Fibroblast of upper back skin (primary cell): ENCODE data around the gene SERPIND1.
A peak's percentile ranks its signal among the peaks of the same experiment; 100 is the strongest.

ENCODE experiments used
- DNase-seq: peaks from one replicate; pipeline ENCODE4 v3.0.0-alpha.2; 2013

The SERPIND1 gene

DNA sequence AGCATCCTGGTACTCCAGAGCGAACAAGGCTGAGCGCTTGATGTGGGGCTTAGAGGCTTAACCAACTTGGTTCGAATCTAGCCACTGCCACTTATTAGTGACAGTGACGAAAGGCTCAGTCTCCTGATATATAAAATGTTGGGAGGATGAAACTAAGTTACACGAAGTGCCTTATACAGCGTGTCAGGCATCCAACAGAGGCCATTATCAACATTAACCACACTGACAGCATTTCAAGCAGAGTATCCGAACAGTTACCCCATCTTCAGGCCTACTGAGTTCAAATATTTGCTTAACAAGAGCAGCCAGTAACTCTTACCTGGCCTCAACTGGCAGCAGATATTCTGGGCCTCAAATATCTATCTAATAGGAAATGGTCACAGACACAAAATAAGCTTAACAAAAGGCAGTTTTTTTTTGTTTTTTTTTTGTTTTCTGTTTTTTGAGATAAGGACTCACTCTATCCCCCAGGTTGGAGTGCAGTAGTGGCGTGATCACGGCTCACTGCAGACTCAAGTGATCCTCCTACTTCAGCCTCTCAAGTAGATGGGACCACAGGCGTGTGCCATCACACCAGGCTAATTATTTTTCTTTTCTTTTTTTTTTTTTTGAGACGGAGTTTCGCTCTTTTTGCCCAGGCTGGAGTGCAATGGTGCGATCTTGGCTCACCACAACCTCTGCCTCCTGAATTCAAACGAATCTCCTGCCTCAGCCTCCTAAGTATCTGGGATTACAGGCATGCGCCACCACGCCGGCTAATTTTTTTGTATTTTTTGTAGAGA is 2.9 kb downstream of the SERPIND1 start:
- no peak for DNase-seq

DNA sequence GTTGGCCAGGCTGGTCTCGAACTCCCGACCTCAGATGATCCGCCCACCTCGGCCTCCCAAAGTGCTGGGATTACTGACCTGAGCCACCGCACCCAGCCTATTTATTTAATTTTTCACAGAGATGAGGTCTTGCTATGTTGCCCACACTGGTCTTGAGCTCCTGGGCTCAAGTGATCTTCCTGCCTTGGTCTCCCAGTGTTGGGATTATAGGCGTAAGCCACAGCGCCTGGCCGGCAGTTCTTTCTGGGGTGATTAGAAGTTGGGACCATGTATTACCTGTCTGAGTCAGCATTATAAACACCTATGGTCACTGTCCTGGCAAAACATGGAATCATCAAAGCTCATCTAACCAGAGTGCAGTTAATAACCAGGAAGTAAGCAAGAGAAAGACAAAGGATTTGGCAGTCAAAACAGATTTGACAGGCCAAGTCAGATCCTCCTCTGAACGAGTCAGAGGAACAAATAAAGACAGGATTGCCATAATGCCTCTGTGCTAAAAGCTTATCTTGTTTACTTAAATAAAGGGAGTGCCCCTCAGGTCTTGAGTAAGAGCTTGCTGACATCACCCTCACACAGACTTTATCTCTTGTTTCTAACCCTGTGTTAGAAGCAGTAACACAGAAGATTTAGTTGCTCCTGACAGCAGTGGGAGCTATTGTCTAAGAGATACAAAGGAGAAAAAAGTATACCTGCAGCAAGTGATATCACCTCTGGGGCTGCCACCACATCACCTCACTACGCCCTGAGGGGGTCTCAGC is 3.7 kb downstream of the SERPIND1 start:
- DNase-seq, result peak; percentile 7

DNA sequence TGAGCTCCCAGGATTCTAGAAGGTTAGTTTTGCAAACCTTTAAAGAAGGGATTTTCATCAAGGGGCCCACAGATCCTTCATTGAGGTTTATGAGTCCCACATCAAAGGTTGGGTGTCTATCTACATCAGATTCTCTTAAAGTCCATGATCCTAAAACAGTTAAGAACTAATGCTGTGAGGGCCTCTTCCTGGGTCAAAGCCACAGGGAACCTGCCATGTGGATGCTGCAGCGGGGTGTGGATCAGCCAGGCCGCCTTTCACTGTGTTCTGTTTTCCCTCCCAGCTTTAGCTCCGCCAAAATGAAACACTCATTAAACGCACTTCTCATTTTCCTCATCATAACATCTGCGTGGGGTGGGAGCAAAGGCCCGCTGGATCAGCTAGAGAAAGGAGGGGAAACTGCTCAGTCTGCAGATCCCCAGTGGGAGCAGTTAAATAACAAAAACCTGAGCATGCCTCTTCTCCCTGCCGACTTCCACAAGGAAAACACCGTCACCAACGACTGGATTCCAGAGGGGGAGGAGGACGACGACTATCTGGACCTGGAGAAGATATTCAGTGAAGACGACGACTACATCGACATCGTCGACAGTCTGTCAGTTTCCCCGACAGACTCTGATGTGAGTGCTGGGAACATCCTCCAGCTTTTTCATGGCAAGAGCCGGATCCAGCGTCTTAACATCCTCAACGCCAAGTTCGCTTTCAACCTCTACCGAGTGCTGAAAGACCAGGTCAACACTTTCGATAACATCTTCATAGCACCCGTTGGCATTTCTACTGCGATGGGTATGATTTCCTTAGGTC is 5.3 kb downstream of the SERPIND1 start:
- DNase-seq, result no peak

DNA sequence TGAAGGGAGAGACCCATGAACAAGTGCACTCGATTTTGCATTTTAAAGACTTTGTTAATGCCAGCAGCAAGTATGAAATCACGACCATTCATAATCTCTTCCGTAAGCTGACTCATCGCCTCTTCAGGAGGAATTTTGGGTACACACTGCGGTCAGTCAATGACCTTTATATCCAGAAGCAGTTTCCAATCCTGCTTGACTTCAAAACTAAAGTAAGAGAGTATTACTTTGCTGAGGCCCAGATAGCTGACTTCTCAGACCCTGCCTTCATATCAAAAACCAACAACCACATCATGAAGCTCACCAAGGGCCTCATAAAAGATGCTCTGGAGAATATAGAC is 5.9 kb downstream of the SERPIND1 start:
- no peak for DNase-seq

DNA sequence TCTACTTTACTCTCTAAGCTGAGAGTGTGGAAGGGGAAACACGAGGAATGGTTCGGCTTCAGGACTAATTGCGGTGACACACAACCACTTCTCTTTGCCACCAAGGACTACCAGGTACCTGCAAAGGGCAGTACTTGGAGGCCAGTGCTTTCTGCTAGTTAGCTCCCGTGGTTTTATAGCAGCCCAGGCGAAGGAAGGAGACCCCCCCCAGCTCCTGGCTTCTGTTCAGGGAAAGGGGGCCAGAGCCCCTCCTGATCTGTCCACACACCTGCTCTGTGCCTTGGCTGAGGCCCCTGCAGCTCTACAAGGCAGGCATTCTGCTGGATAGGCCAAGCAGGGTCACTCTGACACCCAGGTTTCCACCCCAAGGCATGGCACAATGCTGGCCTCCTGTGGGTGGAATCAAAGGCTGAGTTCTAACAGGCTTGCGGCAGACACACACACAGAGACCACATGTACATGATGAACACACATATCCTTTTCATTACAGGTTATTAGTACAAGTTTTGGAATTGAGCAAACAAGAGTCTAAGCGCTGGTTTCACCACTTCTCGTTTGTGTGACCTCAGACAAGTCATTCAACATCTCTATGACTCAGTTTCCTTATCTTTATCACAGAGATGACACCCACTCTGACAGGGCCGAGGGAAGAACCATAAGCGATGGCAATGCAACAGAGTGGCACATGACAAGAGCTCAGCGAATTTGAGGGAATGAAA is 7.5 kb downstream of the SERPIND1 start:
- DNase-seq, result no peak

DNA sequence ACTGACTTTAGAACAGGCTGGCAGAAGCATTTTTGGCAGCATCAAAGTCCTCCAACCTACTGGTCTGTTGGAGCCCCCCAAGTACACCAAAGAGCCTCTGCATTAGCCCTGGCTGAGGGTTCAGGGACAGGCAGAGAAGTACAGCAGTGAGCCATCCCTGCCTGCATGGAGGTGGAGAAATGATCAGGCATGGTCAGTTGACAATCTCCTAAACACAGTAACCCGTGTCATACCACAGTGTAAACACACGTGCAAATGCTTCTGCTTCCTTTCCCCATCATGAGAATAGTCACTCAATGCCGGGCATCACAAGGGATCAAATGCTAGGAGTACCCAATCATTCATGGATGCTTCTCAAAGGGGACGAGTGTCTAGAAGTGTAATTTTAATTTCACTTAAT is 8.2 kb downstream of the SERPIND1 start:
- DNase-seq, result no peak

DNA sequence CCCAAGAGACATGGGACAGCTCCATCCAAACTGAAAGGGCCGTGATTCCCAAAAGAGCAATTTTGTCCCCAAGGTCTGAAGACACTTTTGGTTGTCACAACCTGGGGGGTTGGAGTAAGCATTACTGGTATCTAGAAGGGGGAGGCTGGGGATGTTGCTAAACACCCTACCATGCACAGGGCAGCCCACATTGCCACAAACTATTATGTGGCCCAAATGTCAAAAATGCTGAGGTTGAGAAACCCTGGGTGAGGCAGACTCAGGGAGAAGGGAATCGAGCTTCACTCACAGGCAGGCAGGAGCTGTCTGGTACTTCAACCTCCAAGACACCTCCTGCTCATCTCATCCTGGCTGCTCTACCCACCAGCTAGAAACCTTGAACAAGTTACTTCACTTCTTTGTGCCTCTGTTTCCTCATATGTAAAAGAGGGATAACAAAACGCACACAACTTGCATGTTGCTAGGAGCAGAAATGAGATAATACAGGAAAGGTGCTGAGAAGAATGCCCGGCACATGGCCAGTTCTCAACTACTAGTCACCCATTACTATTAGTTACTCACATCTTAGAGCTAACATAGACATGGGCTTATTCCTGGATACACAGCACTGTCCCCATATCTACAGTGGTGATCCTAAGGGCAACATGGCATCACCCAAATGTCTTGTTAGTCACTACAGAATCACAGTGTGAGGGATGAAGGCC is 8.8 kb downstream of the SERPIND1 start:
- no peak for DNase-seq

DNA sequence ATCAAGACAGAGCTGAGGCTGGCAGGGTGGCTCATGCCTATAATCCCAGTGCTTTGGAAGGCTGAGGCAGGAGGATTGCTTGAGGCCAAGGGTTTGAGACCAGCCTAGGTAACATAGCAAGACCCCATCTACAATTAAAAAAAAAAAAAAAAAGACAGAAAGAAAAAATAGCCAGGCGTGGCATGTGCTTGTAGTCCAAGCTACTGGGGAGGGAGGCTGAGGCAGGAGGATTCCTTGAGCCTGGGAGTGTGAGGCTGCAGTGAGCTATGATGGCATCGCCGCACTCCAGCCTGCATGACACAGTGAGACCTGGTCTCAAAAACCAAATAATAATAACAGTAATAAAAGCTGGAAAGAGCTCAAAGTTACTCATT is 9.4 kb downstream of the SERPIND1 start:
- DNase-seq, result no peak

DNA sequence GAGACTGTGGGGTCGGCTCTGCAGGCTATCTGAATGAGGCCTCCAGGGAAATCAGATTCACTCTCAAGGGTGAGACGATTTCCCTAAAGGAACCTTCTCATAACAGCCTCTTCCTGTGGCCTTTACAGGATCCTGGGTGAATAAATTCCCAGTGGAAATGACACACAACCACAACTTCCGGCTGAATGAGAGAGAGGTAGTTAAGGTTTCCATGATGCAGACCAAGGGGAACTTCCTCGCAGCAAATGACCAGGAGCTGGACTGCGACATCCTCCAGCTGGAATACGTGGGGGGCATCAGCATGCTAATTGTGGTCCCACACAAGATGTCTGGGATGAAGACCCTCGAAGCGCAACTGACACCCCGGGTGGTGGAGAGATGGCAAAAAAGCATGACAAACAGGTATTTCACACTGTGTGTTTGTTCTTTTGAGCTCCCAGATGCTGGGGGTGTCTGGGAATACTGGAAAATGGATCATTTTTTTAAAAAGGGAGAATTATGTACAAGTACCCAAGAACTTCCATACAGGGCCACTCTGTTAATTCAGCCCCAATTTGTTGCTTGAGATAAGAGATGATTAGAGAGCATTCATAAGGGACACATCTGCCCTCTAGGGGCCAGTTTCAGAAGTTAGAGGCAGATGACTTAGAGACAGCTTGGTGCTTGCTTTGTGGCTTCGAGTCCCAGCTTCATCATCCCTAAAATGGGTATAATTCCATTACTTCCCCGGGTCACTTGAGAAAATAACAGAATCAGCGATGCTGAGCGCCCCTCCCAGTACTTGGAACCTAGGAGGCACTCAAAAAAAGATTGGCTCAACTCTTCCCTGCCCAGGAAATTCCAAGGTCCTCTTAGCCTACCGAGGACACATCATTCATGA is 10.2 kb downstream of the SERPIND1 start:
- DNase-seq, result peak; percentile 53

DNA sequence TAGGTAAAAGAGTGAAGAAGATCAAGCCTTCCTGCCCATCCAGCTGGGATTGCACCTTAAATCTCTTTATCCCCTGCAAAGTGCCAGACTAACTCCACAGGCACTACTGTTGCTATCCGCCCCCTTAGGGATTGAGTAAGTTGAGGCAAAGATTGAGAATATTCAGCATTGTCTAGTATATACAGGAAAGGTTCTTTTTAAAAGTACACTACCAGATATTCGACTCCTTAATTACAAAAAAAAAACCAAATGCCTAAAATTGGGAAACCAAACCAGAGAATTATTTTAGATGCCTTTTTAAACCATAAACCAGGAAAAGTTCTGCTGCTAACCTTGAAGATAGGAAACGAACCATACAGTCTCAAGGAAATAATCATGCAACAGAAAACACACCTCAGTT is 11.5 kb downstream of the SERPIND1 start:
- DNase-seq, result no peak

DNA sequence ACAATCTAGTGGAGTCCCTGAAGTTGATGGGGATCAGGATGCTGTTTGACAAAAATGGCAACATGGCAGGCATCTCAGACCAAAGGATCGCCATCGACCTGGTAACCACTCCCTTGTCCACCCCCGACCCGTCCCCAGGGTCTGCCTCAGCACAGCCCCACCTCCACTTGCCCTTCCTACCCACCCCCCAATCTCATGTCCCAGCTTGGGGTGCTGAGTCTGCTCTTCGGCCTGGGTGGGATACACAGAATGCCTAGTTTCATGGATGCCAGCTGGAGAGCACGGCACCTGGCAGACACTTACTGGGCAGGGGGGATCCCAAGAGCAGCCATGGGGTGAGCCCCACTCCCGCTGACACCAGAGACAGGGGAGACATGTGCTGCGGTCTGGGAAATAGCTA is 12.1 kb downstream of the SERPIND1 start:
- no peak for DNase-seq

DNA sequence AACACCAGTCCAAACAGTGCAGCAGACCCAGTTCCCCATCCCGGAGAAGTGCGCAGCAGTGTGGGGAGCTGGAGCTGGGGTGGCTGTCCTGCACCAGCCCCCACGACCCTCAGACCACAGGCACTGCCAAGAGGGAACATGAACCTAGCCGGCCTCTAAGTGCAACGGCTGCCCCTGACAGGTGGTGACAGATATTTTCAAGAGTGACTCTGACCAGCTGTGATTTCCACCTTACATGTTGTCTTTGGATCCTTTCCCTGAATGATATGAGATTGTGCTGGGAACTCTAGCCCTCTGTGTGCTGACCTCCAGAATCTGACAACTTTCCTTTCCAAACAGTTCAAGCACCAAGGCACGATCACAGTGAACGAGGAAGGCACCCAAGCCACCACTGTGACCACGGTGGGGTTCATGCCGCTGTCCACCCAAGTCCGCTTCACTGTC is 12.6 kb downstream of the SERPIND1 start:
- DNase-seq, result no peak

DNA sequence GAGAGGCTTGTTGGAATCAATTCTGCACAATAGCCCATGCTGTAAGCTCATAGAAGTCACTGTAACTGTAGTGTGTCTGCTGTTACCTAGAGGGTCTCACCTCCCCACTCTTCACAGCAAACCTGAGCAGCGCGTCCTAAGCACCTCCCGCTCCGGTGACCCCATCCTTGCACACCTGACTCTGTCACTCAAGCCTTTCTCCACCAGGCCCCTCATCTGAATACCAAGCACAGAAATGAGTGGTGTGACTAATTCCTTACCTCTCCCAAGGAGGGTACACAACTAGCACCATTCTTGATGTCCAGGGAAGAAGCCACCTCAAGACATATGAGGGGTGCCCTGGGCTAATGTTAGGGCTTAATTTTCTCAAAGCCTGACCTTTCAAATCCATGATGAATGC is 13.3 kb downstream of the SERPIND1 start:
- DNase-seq, result no peak

DNA sequence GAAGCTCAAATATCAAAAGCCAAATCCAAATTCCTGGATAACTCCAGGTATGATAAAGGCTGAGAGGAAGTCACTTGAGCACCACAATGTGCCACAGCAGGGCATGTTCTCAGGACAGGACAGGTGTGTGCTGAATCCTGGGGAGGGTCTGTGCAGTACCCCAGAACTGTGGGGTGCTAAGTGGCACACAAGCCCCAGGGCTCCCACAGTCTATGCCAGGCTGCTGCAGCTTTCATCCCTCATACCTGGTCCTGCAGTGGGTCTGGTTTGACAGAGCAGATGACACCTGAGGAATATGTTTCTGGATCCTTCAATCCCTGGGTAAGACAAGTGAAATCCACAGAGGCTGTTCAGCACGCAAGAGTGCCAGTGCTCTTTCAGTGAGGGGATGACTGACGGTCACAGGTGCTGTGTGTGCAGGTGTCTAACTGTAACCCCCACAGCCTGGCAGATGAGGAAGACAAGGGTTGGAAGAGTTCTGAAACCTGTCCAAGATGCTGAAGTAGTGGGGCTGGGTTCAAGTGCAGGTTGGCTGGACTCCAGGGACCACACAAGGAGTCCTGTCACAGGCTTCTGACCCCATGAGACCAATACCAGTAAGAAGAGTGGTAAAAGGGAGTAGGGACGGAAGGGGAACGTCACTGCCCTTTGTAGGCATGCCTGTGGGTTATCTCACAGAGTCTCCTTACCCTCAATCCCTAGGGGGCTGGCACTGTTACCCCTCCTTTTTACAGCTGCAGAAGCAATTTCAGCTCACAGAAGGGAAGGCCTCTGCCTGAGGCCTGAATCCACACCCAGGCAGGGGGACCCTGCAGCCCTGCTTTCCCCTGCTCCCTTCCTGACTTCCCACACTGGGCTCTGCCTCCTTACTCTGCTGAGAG is 14.1 kb downstream of the SERPIND1 start:
- no peak for DNase-seq

DNA sequence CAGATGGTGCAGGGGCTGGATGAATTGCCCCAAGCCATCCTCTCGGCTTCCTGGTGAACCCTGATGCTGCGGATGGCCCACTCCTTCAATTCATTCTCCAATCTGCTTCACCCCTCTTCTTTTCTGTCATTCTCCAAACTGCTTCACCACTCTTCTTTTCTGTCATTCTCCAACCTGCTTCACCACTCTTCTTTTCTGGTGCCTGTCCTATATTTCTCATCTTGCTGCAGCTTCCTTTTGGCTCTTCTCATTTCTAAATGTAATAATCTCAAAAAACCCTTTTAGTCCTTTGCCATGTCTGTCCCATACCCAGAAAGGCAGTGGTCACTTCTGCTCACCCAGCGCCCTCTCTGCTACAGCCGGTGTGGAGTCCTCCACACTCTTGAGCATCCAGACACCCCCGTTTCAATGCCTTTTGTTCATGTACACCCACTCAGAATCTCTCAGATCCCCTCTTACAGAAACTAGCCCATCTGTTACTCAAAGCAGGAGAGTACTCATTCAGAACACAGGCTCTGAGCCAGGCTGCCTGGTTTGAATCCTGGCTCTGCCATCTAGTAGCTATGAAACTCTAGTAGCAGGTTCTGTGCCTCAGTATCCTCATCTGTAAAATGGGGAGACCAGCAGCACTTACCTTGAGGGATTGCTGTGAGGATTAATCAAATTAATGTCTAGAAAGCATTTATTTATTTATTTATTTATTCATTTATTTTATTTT is 14.9 kb downstream of the SERPIND1 start:
- no peak for DNase-seq

DNA sequence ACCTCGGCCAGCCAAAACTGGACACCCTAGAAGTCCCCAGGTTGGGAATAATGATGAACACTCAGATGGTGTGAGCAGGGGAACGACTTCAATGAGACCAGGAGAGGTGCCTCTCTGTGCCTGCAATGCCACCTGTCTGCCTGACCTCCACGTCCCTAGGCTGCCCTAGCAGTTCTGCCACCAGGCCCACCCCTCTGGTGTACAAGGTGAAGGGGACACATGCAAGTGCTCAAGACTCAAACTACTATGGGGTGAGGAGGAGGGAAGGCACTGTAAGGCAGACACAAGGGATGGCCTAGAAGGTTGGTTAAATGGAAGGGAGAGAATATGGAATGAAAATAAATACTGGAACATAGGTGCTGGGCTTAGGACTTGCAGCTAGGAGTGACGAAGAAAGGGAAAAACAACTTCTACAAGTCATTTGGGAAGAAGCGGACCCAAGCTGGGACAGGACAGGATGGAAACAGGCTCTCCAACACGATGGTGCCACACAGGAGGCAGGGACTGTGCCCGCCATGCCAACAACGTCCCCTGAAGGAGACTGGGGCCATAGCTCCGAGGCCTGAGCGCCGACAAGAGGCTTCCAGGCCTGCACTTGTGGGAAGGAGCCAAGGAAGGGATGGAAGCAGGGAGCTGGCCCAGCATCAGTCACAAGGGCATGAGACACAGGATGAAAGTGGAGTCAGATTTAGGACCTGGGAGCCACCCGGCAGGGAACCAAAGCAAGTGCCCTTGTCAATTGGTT is 18.5 kb downstream of the SERPIND1 start:
- DNase-seq, result no peak

DNA sequence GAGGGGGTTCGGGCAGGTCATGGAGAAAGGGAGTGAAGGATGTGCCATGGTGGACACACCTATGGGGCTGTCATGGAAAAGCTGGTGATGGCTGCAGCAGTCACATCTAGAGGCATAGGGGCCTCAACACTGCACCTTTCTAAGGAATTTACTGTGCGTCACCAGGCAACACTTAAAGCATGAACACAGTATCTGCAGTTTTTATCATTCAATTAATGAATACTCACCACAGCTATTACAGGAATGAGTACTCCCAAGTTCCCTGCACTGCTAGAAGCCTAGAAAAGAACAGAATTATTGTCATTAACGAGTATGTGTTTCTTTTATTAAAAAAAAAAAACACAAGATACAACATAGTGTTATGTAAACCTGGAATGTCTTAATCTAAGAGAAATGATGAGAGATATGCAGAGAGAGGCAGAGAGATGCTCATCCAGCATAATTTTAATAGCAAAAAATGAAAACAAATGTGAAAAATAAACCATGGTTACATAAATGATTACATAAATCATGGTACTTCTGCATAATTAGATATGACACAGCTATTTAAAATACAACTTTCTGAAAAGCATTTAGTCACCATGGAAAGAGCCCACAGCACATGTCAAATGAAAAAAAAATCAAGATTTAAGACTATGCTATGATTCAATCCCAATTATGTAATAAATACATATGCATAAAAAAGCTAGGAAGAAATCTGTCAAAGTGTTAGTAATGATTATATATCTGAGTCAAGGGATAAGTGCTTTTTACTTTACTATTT is 19.2 kb downstream of the SERPIND1 start:
- DNase-seq, result no peak
